Body of pancreas (tissue), 4 donors: ENCODE data around the gene TMEM115.

Experiments
- CTCF ChIP-seq, 7 experiments: fragments of 450-650 bp in 4 of 7; fragments of 200-600 bp in 3 of 7; sonication (generic) in 3 of 7; IDR thresholded peaks; one replicate each; pipeline ENCODE4 v1.5.1; 2016 to 2019; ENCODE audit warnings: antibody characterized with exemption in 7 of 7
- POLR2A ChIP-seq, 3 donors: fragments of 450-650 bp; IDR thresholded peaks; one replicate each; pipeline ENCODE4 v1.6.1; 2016; ENCODE audit warnings: antibody characterized with exemption in 3 of 3, mild to moderate bottlenecking in 2 of 3

GRCh38 chr3:50341537-50341936 is 17.8 kb downstream of the TMEM115 start:
- TF ChIP-seq CTCF (IDR thresholded peaks at IDR 0.05) (no peak), POLR2A (IDR thresholded peaks at IDR 0.05) (no peak)
